Right forelimb (tissue), 1 donor: ENCODE data around the gene MYBPC1.
A peak's percentile ranks its signal among the peaks of the same experiment; 100 is the strongest.
"Not testable (repeated sequence)": the region's sequence is repeated elsewhere in the genome, so short reads cannot be mapped to it uniquely, and the experiment has no call there.

Source experiments
- DNase-seq: peaks from one replicate; pipeline ENCODE4 v3.0.0-alpha.2; 2018

The MYBPC1 gene

DNA sequence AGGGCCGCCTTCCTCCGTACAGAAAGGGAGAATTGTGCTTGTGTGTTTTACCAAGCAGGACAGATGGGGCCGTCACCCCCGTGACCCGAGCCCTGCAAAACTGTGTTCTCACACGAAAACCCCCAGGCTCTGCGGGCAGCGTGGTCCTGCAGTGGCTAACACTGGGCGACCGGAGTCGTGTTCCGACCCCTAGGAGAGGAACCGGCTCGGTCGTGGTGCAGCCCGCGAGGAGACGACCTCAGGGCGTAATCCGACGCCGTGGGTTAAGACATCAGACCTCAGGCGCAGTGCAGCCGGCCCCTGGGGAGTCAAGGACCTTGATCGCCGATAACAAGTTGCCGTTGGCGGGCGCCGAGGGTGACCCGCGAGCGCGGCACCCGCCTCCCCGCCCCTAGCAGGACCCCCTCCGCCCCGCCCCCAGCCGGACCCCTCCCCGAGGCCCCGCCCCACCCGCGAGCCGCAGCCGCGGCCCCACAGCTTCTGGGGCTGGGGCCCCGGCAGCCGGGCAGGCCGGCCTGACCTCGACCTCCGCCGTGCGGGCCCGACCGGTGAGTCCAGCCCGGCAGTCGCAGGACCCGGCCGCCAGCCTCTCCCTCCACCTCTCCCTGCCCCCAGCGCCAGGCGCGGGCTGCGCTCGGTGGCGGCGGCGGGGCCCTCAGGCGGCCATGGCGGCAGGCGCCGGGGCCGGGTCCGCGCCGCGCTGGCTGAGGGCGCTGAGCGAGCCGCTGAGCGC is 102.6 kb downstream of the MYBPC1 start, which contains the start of gene CHPT1:
Gene CHPT1, plus strand, starts transcription at position 444 of the 733 bp plus-strand sequence. Its CDS starts 222 bp downstream, at position 666.
- DNase-seq = peak; percentile 81

DNA sequence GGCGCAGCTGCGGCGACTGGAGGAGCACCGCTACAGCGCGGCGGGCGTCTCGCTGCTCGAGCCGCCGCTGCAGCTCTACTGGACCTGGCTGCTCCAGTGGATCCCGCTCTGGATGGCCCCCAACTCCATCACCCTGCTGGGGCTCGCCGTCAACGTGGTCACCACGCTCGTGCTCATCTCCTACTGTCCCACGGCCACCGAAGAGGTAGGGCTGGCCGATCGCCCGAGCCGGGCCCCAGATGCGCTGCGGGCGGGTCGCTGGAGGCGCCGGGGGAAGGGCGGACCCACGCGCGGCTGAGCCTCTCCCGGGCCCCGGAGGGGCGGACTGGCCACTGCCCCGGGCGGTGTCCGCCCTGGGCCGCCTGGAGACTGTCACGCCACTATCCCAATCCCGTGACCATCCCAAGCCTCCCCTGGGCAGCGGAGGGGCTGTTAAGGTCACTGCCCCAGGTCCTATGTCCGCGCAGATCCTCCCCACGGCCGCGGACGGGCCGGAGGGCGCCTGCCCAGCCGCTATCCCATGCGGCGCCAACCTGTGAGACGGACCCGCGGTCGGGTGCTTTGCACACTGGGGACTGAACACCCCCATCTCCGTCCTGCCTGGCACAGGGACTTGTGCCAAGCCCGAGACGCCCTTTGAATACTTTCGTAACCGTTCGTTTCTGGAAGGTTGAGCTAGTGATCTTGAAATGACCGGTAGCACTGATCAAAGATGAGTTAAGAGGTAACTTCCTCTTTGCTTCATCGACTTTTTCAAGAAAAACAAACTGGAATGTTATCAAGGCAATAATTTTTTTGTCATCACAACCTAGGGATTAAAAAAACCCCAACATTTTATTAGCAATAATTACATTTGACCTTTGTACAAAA is 103.4 kb downstream of the MYBPC1 start:
- DNase-seq = peak; percentile 63

DNA sequence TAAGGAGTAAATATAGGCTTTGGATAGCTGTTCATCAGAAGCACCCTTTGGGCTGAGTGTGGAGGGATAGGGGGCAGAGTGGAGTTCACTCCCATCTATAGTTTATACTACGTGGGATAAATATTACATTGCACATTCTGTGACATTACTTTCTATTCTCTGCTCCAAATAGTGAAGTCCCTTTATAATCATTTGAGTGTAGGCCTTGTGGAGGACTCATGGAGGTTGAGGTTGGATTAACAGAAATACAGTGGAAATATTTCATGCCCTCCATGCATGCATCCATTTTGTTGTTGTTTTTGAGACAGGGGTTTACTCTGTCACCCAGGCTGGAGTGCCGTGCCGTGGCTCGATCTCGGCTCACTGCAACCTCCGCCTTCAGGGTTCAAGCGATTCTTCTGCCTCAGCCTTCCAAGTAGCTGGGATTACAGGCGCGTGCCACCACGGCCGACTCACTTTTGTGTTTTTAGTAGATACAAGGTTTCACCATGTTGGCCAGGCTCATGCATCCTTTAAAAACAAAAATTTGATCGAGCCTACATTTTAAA is 104.1 kb downstream of the MYBPC1 start:
- DNase-seq = no peak

DNA sequence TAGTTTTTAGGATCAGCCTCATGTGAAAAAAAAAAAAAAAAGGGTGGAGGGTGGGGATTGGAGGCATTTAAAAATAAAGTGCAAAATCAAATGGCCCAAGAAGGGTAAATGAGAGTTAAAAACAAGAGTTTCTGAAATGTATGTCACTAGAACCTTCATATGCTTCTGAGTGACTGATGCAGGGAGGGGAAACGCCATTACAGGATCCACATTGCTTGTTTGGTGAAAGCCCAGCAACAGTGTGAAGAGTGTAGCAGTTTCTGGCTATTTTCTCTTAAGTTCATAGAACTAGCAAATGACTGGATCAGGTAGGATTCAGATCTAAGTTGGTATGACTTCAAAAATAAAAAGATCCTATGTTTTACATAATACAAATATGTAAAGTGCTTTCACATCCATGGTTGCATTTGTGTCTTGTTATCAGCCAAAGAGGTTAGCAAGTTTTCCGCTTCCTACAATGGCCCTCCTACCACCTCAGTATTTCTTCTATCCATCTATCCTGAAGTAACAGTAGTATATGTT is 105.6 kb downstream of the MYBPC1 start:
- DNase-seq = no peak

DNA sequence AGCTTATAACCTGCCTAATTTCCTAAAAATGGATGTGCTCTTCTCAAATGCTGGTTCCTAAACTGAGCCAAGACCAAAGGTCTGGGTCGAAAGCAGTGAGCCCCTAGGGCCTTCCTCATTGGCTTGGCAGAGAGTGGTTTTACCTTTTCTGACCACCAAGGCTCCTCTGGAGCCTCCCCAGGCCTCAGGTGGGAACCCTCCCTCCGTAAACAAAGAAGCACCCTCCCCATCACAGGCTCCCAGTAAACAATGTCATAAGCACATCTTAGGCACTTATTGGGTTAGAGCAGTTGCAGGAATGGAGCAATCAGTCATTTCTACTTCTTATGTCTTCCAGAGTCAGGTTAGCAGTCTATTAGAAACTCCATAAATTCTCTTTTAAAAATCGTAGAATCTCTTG is 108.7 kb downstream of the MYBPC1 start:
- DNase-seq = no peak

DNA sequence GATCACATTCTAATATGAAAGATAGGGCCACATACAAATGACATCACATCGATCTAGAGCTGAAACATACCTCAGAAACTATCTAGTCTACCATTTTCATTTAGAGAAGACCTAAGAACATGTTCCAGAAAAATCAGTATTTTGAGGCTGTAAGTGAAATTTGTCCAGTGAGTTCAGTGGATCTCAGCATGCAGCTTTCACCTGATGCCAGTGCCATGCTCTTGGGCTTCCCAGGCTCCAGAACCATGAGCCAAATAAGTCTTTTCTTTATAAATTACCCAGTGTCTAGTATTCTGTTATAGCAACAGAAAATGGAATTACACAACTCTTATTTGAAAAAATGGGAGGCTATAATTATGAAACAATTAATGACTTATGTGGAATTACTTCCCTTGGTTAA is 111.6 kb downstream of the MYBPC1 start:
- no peak for DNase-seq

DNA sequence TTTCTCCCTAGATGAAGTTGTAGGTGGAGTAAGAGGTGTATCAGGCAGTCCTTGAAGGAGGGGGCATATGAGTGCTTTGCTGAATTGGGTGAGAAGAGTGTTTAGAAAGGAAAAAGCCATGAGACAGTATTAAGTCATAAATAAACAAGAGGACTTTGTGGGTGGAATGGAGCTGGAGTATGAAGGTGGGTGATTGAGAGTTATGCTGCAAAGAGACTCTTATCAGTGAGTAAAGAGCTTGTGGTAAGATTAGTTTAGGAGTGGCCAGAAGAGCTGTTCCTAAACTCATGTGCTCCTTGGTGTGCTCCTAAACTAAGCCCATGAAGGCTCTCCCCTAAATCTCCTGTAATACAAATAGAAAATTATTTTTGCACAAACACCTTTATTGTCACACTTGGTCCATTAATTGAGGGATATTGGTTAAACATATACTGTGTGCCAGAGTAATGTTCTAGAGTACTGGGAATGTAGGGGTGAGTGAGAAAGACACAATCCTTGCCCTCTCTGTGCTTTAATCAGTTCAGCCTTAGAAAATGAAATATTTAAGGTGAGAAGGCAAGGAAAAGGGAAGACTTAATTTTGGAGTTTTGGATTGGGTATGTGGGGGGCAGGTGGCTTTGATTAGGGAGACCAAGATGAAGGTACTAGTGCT is 112.5 kb downstream of the MYBPC1 start:
- no peak for DNase-seq

DNA sequence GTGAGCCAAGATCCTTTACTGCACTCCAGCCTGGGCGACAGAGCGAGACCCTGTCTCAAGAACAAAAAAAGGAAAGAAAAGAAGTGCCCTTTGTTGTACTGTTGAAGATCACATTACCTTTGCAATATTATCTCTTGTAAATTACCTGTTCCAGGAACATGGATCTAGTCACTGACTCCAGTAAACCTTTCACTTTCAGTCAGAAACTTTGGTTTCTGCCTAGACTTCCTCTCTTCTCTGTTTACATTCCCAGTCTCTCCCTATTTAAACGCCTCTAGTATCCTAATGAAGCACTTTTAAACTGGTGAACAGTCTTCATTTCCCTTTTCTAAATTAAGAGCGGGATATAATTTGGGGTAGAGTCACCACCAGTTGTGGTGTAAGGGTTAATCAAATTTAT is 115.5 kb downstream of the MYBPC1 start:
- DNase-seq = no peak

DNA sequence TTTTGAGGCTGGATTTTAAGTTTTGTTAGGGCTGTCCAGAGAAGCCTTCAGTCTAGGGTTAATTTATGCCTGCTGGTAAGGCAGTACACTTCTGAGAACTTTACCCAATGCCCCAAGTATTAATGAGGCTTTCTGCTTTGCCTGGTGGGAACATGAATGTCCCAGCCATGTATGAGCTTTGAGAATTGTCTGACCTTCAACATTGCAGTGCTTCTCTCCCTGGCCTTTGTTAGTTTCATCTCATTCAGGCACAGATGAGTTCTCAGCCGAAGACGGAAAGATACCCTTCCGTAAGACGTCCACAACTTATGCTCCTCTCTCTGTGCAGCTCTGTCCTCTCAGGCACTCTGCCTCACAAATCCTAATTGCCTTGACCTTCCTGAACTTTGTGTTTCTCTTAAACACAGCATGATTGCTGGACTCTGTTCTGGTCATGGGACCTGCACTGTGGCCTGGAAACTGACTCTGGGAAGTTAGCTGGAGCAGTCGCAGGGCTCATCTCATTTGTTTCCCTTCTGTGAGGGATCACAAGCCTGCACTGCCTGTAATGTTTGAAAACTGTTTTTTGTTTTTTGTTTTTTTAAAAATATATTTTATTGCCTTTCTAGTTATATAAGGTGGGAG is 118.4 kb downstream of the MYBPC1 start:
- no peak for DNase-seq

DNA sequence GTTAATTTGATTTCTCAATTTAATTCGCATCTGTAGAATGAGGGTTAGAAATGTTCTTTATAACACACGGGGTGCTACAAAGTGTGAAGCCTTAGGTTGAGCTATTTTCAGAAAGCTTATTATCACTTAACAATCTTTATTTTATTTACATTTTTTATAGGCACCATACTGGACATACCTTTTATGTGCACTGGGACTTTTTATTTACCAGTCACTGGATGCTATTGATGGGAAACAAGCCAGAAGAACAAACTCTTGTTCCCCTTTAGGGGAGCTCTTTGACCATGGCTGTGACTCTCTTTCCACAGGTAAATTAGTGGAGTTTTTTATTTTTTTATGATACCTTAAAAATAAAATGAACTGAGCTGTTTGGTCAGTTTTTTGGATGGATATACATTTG is 119.2 kb downstream of the MYBPC1 start:
- DNase-seq = no peak

DNA sequence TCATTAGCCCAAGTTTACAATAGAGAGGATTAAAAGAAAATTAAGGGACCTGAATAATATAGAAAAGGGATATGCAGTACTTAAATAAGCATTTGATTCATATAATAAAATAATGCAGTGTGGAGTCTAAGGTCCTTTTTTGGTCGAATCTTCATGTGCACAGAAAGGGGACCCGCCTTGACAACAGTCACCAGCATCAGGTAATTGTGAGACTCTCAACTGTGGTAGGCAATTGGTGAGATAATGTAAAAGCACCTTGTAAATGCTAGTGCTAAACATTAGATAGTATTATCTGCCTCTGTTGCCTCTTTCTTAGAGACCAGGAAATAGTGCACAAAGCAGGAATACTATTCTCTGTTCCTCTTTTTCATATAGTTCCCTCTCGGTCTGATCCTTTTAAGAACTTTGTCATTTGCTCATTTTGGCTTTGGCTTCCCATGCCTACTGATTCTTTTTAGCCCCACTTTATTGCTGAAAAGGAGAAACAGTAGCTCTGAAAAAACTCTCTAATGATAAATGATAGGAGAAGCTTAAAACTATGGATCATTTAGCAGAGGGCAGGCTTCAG is 120.2 kb downstream of the MYBPC1 start:
- DNase-seq = no peak

DNA sequence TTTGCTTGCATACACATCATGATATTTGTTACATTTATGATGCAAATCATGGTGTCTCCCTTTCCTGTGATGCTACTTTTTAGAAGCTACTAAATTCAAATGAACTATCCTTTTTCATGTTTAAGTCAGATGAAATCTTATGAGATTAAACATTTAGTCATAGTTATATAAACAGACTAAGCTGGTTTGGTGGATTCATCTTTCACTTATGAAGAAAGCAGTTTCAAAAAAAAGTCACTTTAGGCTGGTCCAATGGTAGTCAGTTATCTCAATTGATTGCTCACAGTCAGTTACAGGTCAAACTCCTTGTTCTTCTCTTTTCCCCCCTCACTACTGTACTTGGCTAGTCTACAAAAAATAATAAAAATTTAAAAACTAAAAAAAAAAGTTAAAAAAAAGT is 124.8 kb downstream of the MYBPC1 start:
- DNase-seq = no peak

DNA sequence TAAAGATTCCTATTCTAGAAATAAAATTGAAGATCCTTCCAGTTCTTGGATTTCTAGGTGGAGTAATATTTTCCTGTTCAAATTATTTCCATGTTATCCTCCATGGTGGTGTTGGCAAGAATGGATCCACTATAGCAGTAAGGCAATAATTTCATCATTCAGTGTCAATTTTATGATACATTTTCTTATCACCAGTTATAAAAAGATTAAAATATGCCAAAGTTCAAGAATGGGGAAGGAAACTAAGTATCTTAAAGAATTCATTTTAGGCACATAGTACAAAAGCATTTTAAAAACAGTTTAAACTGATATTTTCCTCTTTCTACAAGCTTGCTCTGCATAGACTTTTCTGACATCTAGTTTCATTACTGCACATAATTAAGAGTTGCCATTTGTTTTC is 125.3 kb downstream of the MYBPC1 start:
- DNase-seq = no peak

DNA sequence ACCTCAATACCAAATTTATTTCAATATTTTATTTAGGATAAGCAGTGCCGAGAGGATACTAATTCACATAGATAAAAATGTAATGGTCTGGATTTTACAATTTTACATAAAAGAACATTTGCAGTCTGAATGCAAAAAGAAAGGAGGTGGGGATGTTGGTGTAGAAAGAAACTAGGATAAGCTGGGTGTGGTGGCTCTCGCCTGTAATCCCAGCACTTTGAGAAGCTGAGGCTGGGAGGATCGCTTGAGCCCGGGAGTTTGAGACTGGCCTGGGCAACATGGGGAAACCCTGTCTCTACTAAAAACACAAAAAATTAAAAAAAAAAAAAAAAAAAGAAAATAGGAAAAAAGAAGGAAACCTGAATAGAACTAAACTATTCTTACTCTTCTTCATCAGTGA is 127.6 kb downstream of the MYBPC1 start:
- DNase-seq = no peak

DNA sequence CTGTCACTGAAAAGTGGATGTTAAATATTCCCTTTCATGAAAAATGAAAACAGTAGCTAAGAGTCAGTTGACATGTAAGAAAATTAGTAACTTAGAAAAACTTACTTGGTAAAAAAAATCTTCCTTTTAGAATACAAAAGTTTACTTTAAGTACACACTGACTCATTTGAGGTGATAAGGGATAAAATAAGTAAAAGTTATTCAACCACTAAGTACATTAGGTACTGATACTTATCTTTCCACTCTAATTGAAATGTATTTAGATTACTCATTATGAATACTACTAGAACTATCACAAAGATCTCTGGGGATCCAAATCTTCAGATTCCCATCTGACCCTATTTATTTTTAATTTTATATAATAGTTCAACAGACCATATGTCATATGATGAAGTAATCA is 132.3 kb downstream of the MYBPC1 start:
- DNase-seq = no peak

DNA sequence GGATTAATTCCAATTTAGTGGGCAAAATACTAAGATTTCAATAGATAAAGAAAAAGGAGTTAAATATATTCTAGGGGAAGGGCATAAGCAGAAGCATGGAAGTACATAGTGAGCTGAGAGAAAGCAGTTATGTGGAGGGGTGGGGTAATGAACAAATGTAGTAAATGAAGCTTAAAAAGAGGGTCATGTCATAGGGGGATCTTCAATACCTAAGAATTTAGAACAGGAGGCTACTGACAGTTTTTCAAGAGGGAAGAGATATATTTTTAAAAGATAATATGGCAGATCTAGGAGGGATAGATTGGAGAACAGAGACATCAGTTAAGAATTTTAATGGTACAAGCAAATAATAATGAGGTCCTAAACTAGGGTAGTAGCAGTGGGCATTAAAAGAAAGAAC is 135.1 kb downstream of the MYBPC1 start:
- DNase-seq = no peak

DNA sequence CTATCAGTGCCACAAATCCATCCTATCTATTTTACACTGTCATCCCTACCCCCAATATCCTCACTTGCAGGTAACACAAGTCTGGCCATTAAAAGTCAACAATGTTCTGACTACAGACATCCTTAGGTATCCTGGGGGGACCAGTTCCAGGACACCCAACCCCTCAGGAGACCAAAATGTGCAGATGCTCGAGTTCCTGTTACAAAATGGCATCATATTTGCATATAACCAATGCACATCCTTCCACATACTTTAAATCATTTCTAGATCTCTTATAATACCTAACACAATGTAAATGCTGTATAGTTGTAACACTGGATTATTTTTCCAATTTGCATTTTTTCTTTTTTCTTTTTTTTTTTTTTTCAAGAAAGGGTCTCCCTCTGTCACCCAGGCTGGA is 137.5 kb downstream of the MYBPC1 start:
- no peak for DNase-seq

DNA sequence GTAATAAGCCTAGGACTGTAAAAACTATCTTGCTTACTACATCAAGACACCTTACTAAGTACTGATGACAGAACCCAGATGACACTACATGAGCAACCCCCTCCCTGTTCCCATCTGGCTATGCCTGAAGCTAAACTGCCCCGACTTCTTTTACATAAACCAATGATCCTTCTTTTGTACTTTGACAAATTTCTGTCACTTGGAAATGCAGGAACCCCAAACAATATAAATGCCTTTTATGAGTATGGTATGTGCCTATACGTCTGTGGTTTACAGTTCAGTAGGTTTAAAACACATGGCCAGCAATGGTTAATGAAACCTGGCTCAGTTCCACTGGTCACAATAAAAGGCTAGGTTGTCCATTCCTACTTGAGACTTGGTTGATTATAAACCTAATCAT is 138.4 kb downstream of the MYBPC1 start:
- DNase-seq = no peak

DNA sequence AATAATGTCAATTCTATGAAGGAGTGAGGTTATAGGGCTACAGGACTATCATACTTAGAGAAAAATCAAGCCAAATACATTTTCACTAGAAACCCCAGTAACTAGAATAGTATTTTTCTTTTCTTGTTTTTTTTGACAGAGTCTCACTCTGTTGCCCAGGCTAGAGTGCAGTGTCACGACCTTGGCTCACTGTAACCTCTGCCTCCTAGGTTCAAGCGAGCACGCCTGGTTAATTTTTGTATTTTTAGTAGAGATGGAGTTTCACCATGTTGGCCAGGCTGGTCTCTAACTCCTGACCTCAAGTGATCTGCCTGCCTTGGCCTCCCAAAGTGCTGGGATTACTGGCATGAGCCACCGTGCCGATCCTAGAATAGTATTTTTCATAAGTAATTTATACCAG is 139.7 kb downstream of the MYBPC1 start:
- not testable (repeated sequence) for DNase-seq
